PFSK-1 (cell line): Measurements from ENCODE around the gene ANO6.

Experiments
- FOXP2 ChIP-seq: optimal IDR thresholded peaks from 2 replicates; pipeline ENCODE3; 2011; ENCODE audit warnings: borderline replicate concordance, control low read depth, inconsistent platforms; ENCODE audit not compliant: insufficient read depth; ENCODE audit errors: extremely low read length, extremely low read depth
- POLR2AphosphoS5 ChIP-seq: IDR thresholded peaks from 2 replicates; pipeline ENCODE4 v1.6.1; 2012; ENCODE audit warnings: low read depth, mild to moderate bottlenecking, control low read depth, low read length, moderate library complexity
- SIN3A ChIP-seq: IDR thresholded peaks from 2 replicates; pipeline ENCODE4 v1.6.1; 2012; ENCODE audit warnings: mild to moderate bottlenecking, low read length, moderate library complexity, borderline replicate concordance; ENCODE audit not compliant: insufficient read depth
- TAF1 ChIP-seq: IDR thresholded peaks from 2 replicates; pipeline ENCODE4 v1.6.1; 2012; ENCODE audit warnings: low read length, control low read depth, borderline replicate concordance; ENCODE audit not compliant: insufficient read depth
- TF ChIP-seq, protein P1 (sequence below), 2 experiments: IDR thresholded peaks; 2 replicates each; pipeline versions ENCODE4 v1.6.1 to v1.8.0; 2011 to 2012; ENCODE audit warnings: low read depth in 2 of 2, low read length in 2 of 2, control low read depth in 1 of 2, inconsistent platforms in 1 of 2, mild to moderate bottlenecking in 1 of 2, moderate library complexity in 1 of 2; ENCODE audit not compliant: insufficient read depth in 1 of 2

The ANO6 gene

DNA sequence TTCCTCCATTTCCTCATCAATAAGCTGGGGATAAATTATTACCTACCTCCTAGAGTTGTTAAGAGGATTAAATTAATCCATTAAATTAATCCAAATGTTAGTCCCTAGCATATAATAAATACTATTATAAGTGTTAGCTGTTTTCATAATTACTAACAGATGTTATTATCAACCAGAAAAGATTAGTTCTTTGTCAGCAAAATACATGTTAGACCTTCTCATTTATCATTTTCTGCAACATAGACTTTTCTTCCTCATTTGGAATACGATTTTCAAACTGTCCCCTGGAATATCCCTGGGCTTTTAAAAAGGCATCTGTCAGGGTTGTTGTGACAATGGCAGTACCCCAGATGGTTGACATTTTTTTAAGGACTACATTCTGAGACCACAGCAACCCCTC, 133.1 kb downstream of the ANO6 start:
- TF ChIP-seq TAF1, result no peak
- TF ChIP-seq, protein P1, sequence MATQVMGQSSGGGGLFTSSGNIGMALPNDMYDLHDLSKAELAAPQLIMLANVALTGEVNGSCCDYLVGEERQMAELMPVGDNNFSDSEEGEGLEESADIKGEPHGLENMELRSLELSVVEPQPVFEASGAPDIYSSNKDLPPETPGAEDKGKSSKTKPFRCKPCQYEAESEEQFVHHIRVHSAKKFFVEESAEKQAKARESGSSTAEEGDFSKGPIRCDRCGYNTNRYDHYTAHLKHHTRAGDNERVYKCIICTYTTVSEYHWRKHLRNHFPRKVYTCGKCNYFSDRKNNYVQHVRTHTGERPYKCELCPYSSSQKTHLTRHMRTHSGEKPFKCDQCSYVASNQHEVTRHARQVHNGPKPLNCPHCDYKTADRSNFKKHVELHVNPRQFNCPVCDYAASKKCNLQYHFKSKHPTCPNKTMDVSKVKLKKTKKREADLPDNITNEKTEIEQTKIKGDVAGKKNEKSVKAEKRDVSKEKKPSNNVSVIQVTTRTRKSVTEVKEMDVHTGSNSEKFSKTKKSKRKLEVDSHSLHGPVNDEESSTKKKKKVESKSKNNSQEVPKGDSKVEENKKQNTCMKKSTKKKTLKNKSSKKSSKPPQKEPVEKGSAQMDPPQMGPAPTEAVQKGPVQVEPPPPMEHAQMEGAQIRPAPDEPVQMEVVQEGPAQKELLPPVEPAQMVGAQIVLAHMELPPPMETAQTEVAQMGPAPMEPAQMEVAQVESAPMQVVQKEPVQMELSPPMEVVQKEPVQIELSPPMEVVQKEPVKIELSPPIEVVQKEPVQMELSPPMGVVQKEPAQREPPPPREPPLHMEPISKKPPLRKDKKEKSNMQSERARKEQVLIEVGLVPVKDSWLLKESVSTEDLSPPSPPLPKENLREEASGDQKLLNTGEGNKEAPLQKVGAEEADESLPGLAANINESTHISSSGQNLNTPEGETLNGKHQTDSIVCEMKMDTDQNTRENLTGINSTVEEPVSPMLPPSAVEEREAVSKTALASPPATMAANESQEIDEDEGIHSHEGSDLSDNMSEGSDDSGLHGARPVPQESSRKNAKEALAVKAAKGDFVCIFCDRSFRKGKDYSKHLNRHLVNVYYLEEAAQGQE (IDR thresholded peaks at IDR 0.05; ENCODE audit: insufficient read depth in 1 of 2, low read depth in 2 of 2, low read length in 2 of 2), result no peak
- no peak for TF ChIP-seq FOXP2
- no peak for TF ChIP-seq SIN3A
- TF ChIP-seq POLR2AphosphoS5, result no peak

DNA sequence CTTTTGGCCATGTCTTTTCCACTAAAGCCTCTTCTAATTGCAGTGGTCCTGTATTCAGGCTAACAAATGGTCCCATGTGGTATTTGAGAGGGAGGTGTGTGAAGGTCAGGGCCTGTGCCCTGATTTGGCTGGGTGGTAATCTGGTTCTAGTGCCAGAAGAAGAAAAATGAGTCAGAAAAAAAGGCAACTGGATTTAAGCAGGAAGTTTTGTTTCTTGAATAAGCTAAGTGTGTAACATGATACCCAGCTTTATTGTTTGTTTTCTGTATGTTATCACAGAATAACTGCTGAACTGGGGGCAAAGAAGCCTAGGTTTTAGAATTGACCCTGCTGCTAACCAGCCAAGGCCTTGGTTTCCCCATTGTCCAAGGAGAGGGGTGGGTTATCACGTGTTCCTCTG, 134.0 kb downstream of the ANO6 start:
- no peak for TF ChIP-seq POLR2AphosphoS5
- no peak for TF ChIP-seq SIN3A
- no peak for TF ChIP-seq TAF1
- TF ChIP-seq, protein P1 (IDR thresholded peaks at IDR 0.05; ENCODE audit: insufficient read depth in 1 of 2, low read depth in 2 of 2, low read length in 2 of 2), result no peak
- TF ChIP-seq FOXP2, result no peak

DNA sequence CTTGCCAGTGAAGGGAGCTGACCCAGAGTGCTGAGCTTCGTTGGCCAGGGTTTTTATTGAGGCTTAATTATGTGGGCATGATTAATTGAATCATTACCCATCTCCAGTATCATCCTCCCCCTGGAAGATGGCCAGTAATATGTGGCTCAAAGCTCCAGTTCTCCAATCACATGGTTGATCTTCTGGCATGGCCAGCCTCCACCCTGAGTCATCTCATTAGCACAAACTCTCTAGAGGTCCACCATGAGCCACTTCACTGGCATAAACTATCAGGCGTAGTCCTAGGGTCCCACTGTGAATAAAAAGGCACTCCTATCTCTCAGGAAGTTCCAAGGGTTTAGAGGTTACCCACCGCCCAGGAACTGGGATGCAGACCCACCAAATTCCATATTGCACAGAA, 135.0 kb downstream of the ANO6 start:
- TF ChIP-seq, protein P1 (IDR thresholded peaks at IDR 0.05; ENCODE audit: insufficient read depth in 1 of 2, low read depth in 2 of 2, low read length in 2 of 2), result no peak
- TF ChIP-seq SIN3A (no peak), POLR2AphosphoS5 (no peak), TAF1 (no peak), FOXP2 (no peak)

DNA sequence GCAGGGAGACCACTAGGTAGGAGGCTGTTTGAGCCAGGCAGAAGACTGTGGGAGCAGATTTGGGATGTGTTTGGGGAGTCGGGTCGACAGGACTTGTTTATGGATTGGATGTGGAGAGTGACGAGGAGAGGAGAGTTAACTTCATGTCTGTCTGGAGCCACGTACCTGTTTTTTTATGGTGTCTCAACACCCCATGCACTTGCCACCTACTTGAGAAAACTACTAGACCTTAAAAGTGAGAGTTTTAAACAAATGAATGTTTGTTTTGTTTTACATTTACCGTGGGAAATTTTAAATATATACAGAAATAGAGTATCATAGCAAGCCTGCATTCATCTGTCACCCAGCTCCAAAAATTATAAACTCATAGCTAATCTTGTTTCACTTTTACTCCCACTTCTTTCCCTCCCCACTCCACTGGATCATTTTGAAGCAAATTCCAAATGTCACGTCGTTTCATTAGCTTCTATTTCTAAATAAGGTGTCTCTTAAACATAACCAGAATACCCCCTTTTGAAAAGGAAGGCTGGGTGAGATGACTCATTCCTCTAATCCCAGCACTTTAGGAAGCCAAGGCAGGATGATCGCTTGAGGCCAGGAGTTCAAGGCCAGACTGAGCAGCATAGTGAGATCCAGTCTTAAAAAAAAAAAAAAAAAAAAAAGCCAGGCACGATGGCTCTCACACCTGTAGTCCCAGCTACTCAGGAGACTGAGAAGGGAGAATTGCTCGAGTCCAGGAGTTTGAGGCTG, 136.2 kb downstream of the ANO6 start:
- TF ChIP-seq SIN3A (no peak), TAF1 (no peak), POLR2AphosphoS5 (no peak), FOXP2 (no peak)
- TF ChIP-seq, protein P1 (IDR thresholded peaks at IDR 0.05; ENCODE audit: insufficient read depth in 1 of 2, low read depth in 2 of 2, low read length in 2 of 2), result no peak

DNA sequence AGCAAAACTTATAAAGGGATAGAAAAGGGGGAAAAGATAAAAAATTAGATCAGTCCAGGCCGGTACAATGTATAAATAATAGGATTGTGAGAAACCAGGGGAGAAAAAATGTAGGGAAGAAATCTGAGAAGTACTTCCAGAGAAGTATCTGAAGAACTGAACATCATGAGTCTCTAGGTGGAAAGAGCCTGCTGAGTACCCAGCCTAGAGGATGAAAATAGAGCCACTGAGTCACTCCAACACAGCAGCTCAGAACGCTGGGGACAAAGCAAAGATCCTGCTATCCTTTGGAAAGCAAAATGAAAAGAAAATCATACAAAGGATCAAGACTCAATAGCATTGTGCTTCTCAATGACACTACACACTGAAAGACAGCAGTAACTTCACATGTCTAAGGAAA, 138.0 kb downstream of the ANO6 start:
- TF ChIP-seq POLR2AphosphoS5 (no peak), TAF1 (no peak), SIN3A (no peak), FOXP2 (no peak)
- TF ChIP-seq, protein P1 (IDR thresholded peaks at IDR 0.05; ENCODE audit: insufficient read depth in 1 of 2, low read depth in 2 of 2, low read length in 2 of 2), result no peak
